Muscle layer of duodenum (tissue), 2 donors: ENCODE data around the gene BRSK2.

Experiments
- H3K27ac ChIP-seq: one replicate; pipeline ENCODE4 v1.7.0; 2013; ENCODE audit warnings: mild to moderate bottlenecking, low read length
- H3K27me3 ChIP-seq: one replicate; pipeline ENCODE4 v1.7.0; 2013; ENCODE audit warnings: low read depth, mild to moderate bottlenecking, control low read depth, low read length
- H3K36me3 ChIP-seq, 2 donors: one replicate each; pipeline ENCODE4 v1.7.0; 2013; ENCODE audit warnings: low read length in 2 of 2, control low read depth in 1 of 2, mild to moderate bottlenecking in 1 of 2; ENCODE audit not compliant: insufficient read depth in 2 of 2, control insufficient read depth in 1 of 2
- H3K4me1 ChIP-seq, 2 donors: one replicate each; pipeline ENCODE4 v1.7.0; 2013; ENCODE audit warnings: low read length in 2 of 2, mild to moderate bottlenecking in 2 of 2, control low read depth in 1 of 2, moderate library complexity in 1 of 2; ENCODE audit not compliant: insufficient read depth in 2 of 2, control insufficient read depth in 1 of 2
- H3K4me3 ChIP-seq, 2 donors: one replicate each; pipeline ENCODE4 v1.7.0; 2013; ENCODE audit warnings: low read length in 2 of 2, low read depth in 1 of 2, mild to moderate bottlenecking in 1 of 2
- H3K9me3 ChIP-seq, 2 donors: one replicate each; pipeline ENCODE4 v1.7.0; 2013; ENCODE audit warnings: low read length in 2 of 2, control low read depth in 1 of 2, mild to moderate bottlenecking in 1 of 2; ENCODE audit not compliant: control insufficient read depth in 1 of 2
- donor health status: healthy.

BRSK2 gene

GRCh38 chr11:1371026-1371325 lies 18.8 kb upstream of the BRSK2 start:
- H3K27me3 ChIP-seq: no peaks in the 10 kb centered on the region
- no peaks in the 10 kb centered on the region for H3K4me1 ChIP-seq
- no peaks in the 10 kb centered on the region for H3K36me3 ChIP-seq
- no peak overlapping the region for H3K4me3 ChIP-seq
- no peak overlapping the region for H3K27ac ChIP-seq
- H3K9me3 ChIP-seq: peaks cover 0 to 8% of the 10 kb centered on the region in 2 donors

GRCh38 chr11:1371377-1371776 lies 18.4 kb upstream of the BRSK2 start:
- no peaks in the 10 kb centered on the region for H3K27me3 ChIP-seq
- peaks cover 0 to 6% of the 10 kb centered on the region in 2 donors for H3K9me3 ChIP-seq
- H3K27ac ChIP-seq: no peak overlapping the region
- no peak overlapping the region for H3K4me3 ChIP-seq
- no peaks in the 10 kb centered on the region for H3K4me1 ChIP-seq
- no peaks in the 10 kb centered on the region for H3K36me3 ChIP-seq

- Histone ChIP-seq H3K27me3 (no peaks in the 10 kb centered on the region), H3K4me1 (no peaks in the 10 kb centered on the region)
Observed at GRCh38 chr11:1371836-1372465, 17.8 kb upstream of the BRSK2 start.

GRCh38 chr11:1372660-1373059 lies 17.1 kb upstream of the BRSK2 start:
- Histone ChIP-seq H3K27ac (no peak overlapping the region), H3K36me3 (no peaks in the 10 kb centered on the region), H3K4me1 (no peaks in the 10 kb centered on the region), H3K27me3 (no peaks in the 10 kb centered on the region), H3K9me3 (no peaks in the 10 kb centered on the region), H3K4me3 (no peak overlapping the region)

More at GRCh38 chr11:1371836-1372465, 17.8 kb upstream of the BRSK2 start:
- Histone ChIP-seq H3K9me3 (peaks cover 0 to 3% of the 10 kb centered on the region in 2 donors), H3K4me3 (no peak overlapping the region), H3K27ac (no peak overlapping the region), H3K36me3 (no peaks in the 10 kb centered on the region)

- Histone ChIP-seq H3K4me3 (no peak overlapping the region), H3K27ac (no peak overlapping the region), H3K27me3 (no peaks in the 10 kb centered on the region), H3K36me3 (no peaks in the 10 kb centered on the region), H3K9me3 (no peaks in the 10 kb centered on the region), H3K4me1 (no peaks in the 10 kb centered on the region)
Observed at GRCh38 chr11:1373536-1374214, 16.1 kb upstream of the BRSK2 start.

GRCh38 chr11:1375161-1375954 lies 14.4 kb upstream of the BRSK2 start:
- H3K36me3 ChIP-seq: no peaks in the 10 kb centered on the region
- no peaks in the 10 kb centered on the region for H3K4me1 ChIP-seq
- peaks cover 0 to under 1% of the 10 kb centered on the region in 2 donors for H3K9me3 ChIP-seq
- no peak overlapping the region for H3K27ac ChIP-seq
- no peak overlapping the region for H3K4me3 ChIP-seq
- H3K27me3 ChIP-seq: no peaks in the 10 kb centered on the region

- Histone ChIP-seq H3K27me3 (no peaks in the 10 kb centered on the region), H3K4me3 (no peak overlapping the region), H3K4me1 (no peaks in the 10 kb centered on the region), H3K9me3 (peaks cover 0 to 2% of the 10 kb centered on the region in 2 donors), H3K27ac (no peak overlapping the region), H3K36me3 (no peaks in the 10 kb centered on the region)
Observed at GRCh38 chr11:1375955-1376258, 13.8 kb upstream of the BRSK2 start.

GRCh38 chr11:1377231-1377780 lies 12.4 kb upstream of the BRSK2 start:
- Histone ChIP-seq H3K4me1 (no peaks in the 10 kb centered on the region), H3K9me3 (peaks cover 0 to 2% of the 10 kb centered on the region in 2 donors), H3K27me3 (no peaks in the 10 kb centered on the region), H3K4me3 (no peak overlapping the region), H3K36me3 (no peaks in the 10 kb centered on the region), H3K27ac (no peak overlapping the region)

GRCh38 chr11:1381793-1382425 lies 7.8 kb upstream of the BRSK2 start:
- Histone ChIP-seq H3K36me3 (no peaks in the 10 kb centered on the region), H3K27me3 (no peaks in the 10 kb centered on the region), H3K27ac (no peak overlapping the region), H3K4me3 (no peak overlapping the region), H3K4me1 (no peaks in the 10 kb centered on the region), H3K9me3 (peaks cover 0 to 2% of the 10 kb centered on the region in 2 donors)

GRCh38 chr11:1382429-1382828 lies 7.3 kb upstream of the BRSK2 start:
- Histone ChIP-seq H3K27ac (no peak overlapping the region), H3K4me1 (no peaks in the 10 kb centered on the region), H3K36me3 (no peaks in the 10 kb centered on the region), H3K9me3 (peaks cover 0 to 2% of the 10 kb centered on the region in 2 donors), H3K4me3 (peak overlapping the region in 1 of 2 donors; percentile 54), H3K27me3 (no peaks in the 10 kb centered on the region)
